ENCODE measurements around the gene ARL4C. TPM values are rescaled to one million over a fixed set of nuclear protein-coding genes. Genes with fewer than 3 reads are reported as not detected.

ARL4C gene
- total RNA-seq, 1 experiment from 2014 or later: 51.3 TPM

DNA sequence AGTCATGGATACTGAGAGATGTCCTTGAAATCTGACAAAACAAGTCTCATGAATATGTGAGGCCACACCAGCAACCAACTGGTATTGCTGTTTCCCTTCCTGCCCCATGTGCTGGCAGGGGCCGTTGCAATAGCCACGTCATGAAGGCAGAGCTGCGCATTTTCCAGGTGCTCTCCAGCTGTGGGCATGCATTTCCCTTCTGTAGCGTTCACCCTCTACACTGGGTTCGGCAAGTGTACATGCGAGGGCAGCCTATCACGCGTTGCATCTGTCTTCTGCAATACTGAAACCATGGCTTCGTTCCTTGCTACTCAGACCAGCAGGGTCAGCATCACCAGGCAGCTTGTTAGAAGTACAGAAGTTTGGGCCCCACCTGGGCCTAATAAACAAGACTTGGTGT is 17.4 kb downstream of the ARL4C start:
- H3K4me2 ChIP-seq: no peak overlapping the region
- H3K9me3 ChIP-seq (ENCODE audit: insufficient read depth, low read depth): no peaks in the 10 kb centered on the region; the same call in 1 of the 2 replicates
- intact Hi-C loops (cut with micrococcal nuclease; ENCODE audit: unreplicated experiment): no loop called here
- no peak overlapping the region for H3K27ac ChIP-seq
- no peaks in the 10 kb centered on the region for H3K27me3 ChIP-seq (ENCODE audit: insufficient read depth, low read depth)
- no peak for DNase-seq
- TF ChIP-seq, protein P1, sequence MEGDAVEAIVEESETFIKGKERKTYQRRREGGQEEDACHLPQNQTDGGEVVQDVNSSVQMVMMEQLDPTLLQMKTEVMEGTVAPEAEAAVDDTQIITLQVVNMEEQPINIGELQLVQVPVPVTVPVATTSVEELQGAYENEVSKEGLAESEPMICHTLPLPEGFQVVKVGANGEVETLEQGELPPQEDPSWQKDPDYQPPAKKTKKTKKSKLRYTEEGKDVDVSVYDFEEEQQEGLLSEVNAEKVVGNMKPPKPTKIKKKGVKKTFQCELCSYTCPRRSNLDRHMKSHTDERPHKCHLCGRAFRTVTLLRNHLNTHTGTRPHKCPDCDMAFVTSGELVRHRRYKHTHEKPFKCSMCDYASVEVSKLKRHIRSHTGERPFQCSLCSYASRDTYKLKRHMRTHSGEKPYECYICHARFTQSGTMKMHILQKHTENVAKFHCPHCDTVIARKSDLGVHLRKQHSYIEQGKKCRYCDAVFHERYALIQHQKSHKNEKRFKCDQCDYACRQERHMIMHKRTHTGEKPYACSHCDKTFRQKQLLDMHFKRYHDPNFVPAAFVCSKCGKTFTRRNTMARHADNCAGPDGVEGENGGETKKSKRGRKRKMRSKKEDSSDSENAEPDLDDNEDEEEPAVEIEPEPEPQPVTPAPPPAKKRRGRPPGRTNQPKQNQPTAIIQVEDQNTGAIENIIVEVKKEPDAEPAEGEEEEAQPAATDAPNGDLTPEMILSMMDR (conservative IDR thresholded peaks at IDR 0.05): no peak
- no peak for TF ChIP-seq EZH2 (IDR thresholded peaks at IDR 0.05; ENCODE audit: low read depth)
- CTCF ChIA-PET: no interaction called here
- H3K79me2 ChIP-seq (ENCODE audit: low read depth): no peaks in the 10 kb centered on the region
- no peaks in the 10 kb centered on the region for H3K4me1 ChIP-seq (replicated peaks; ENCODE audit: insufficient read depth)
- H3K9me2 ChIP-seq (ENCODE audit: insufficient read depth): no peaks in the 10 kb centered on the region; the same call in 1 of the 2 replicates
- H4K20me1 ChIP-seq (ENCODE audit: insufficient read depth): no peaks in the 10 kb centered on the region
- no peak overlapping the region for H3K4me3 ChIP-seq
- POLR2A ChIA-PET (ENCODE audit: unreplicated experiment): no interaction called here
- peaks cover 3% of the 10 kb centered on the region; the same call in 1 of the 2 replicates for H3F3A ChIP-seq (ENCODE audit: insufficient read depth, low read depth)
- no peaks in the 10 kb centered on the region for H3K36me3 ChIP-seq (ENCODE audit: low read depth)
- H2AFZ ChIP-seq: no peak overlapping the region
- no TSS peak for BruUV-seq (replicated peaks)

DNA sequence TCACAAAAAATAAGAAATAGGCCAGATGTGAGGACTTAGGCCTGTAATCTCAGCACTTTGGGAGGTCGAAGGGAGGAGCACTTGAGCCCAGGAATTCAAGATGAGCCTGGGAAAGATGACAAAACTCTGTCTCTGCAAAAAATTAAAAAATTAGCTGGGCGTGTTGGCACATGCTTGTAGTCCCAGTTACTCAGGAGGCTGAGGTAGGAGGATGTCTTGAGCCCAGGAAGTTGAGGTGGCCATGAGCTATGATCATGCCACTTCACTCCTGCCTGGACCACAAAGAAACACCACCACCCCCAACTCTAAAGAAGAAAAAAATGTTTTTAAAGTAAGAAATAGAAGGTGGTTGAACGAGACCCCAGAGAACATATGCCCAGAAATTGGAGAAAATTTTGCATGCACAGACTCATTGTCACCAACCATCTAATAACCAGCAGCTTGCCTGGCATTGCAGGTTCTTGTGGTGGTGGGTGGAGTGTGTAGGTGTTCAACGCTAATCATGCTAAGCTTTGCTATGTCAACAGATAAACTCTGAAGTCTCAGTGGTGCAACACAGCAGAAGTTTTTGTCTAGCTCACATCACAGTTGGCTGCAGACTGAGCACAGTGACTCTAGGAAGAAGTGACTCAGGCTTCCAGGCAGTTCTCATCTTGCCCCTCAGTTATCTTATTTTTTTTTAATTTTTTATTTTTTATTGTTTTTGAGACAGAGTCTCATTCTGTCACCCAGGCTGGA is 18.6 kb downstream of the ARL4C start:
- H3K9me2 ChIP-seq (ENCODE audit: insufficient read depth): no peaks in the 10 kb centered on the region; the same call in 1 of the 2 replicates
- ChIA-PET POLR2A (ENCODE audit: unreplicated experiment) (no interaction called here), CTCF (no interaction called here)
- no peaks in the 10 kb centered on the region for H3K79me2 ChIP-seq (ENCODE audit: low read depth)
- no peaks in the 10 kb centered on the region for H4K20me1 ChIP-seq (ENCODE audit: insufficient read depth)
- no peaks in the 10 kb centered on the region; the same call in 1 of the 2 replicates for H3K9me3 ChIP-seq (ENCODE audit: insufficient read depth, low read depth)
- H3F3A ChIP-seq (ENCODE audit: insufficient read depth, low read depth): peaks cover 3% of the 10 kb centered on the region; the same call in 1 of the 2 replicates
- H2AFZ ChIP-seq: no peak overlapping the region
- no peak for TF ChIP-seq EZH2 (IDR thresholded peaks at IDR 0.05; ENCODE audit: low read depth)
- TF ChIP-seq, protein P1 (conservative IDR thresholded peaks at IDR 0.05): no peak
- no peak overlapping the region for H3K27ac ChIP-seq
- H3K36me3 ChIP-seq (ENCODE audit: low read depth): no peaks in the 10 kb centered on the region
- H3K27me3 ChIP-seq (ENCODE audit: insufficient read depth, low read depth): no peaks in the 10 kb centered on the region
- DNase-seq: no peak
- no peaks in the 10 kb centered on the region for H3K4me1 ChIP-seq (replicated peaks; ENCODE audit: insufficient read depth)
- no peak overlapping the region for H3K4me3 ChIP-seq
- intact Hi-C loops (cut with micrococcal nuclease; ENCODE audit: unreplicated experiment): no loop called here
- H3K4me2 ChIP-seq: no peak overlapping the region
- BruUV-seq (replicated peaks): no TSS peak

DNA sequence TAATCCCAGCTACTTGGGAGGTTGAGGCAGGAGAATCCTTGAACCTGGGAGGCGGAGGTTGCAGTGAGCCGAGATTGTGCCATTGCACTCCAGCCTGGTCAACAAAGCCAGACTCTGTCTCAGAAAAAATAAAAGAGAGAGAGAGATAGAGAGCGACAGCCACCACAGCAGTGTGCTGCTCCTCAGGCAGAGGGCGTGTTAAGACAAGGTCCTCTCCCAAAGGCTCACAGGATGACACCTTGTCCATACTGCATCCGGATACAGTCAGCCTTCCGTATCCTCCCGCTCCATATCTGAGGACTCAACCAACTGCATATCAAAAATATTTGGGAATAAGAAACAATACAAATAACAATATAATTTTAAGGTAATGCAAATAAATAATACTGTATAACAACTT is 20.1 kb downstream of the ARL4C start:
- no peaks in the 10 kb centered on the region; the same call in 1 of the 2 replicates for H3K9me3 ChIP-seq (ENCODE audit: insufficient read depth, low read depth)
- ChIA-PET CTCF (no interaction called here), POLR2A (ENCODE audit: unreplicated experiment) (no interaction called here)
- H3K4me3 ChIP-seq: no peak overlapping the region
- intact Hi-C loops (cut with micrococcal nuclease; ENCODE audit: unreplicated experiment): no loop called here
- TF ChIP-seq, protein P1 (conservative IDR thresholded peaks at IDR 0.05): no peak
- no peak for TF ChIP-seq EZH2 (IDR thresholded peaks at IDR 0.05; ENCODE audit: low read depth)
- no TSS peak for BruUV-seq (replicated peaks)
- H3K27me3 ChIP-seq (ENCODE audit: insufficient read depth, low read depth): no peaks in the 10 kb centered on the region
- no peak overlapping the region for H3K27ac ChIP-seq
- peaks cover 3% of the 10 kb centered on the region; the same call in 1 of the 2 replicates for H3F3A ChIP-seq (ENCODE audit: insufficient read depth, low read depth)
- no peak for DNase-seq
- no peaks in the 10 kb centered on the region for H3K79me2 ChIP-seq (ENCODE audit: low read depth)
- H3K36me3 ChIP-seq (ENCODE audit: low read depth): no peaks in the 10 kb centered on the region
- no peaks in the 10 kb centered on the region for H3K4me1 ChIP-seq (replicated peaks; ENCODE audit: insufficient read depth)
- H3K9me2 ChIP-seq (ENCODE audit: insufficient read depth): no peaks in the 10 kb centered on the region; the same call in 1 of the 2 replicates
- H3K4me2 ChIP-seq: no peak overlapping the region
- no peaks in the 10 kb centered on the region for H4K20me1 ChIP-seq (ENCODE audit: insufficient read depth)
- H2AFZ ChIP-seq: no peak overlapping the region
